Measurements from ENCODE around the gene S100A3. TPM values are rescaled to one million over a fixed set of nuclear protein-coding genes. Genes with fewer than 3 reads are reported as not detected.

The S100A3 gene
- total and polyA plus RNA-seq, 2 of the 8 experiments (the other 6 are each of a cell fraction or from before 2014, with no cell fraction given): 0.26 to 0.47 TPM

DNA sequence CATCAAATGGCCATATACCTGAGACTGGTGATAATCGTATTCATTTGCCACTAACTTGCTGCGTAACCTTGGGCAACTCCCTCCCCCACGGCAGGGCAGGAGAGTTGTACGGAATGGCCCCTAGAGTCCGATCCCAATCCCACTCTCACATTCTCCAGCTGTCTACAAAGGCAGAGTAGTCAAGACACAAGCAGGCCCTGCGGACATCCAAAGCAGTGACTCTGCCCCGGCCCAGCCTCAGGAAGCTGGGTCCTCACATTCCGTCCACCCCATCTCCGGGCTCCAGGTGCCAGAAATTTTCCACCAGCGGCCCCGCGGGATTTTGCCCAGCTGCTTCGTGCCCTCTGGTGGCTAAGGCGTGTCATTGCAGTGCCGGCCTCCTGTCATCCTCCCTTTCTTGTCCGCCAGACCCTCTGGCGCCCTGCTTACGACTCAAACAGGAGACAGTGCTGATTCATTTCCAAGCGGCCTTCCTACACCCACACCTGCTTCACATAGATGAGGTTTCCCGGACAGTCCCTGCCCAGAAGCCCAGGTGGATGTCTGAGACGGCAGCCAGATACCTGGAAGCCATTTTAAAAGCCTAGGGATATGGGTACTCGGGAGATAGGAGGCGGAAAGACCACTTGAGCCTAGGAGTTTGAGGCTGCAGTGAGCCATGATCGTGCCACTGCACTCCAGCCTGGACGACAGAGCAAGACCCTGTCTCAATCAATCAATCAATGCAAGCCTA lies 19.5 kb upstream of the S100A3 start (continued):
- no peak for TF ChIP-seq RBBP5 (IDR thresholded peaks at IDR 0.05; ENCODE audit: borderline replicate concordance, low read depth, low read length)
- 0 out of 3 replicates have a peak, but pooled peaks of 1 of the 2 experiments have one; percentile 31 for TF ChIP-seq POLR2A (IDR thresholded peaks at IDR 0.05; ENCODE audit: control extremely low read depth in 1 of 2, low read depth in 2 of 2, low read length in 2 of 2)
- peak; percentile 65 for TF ChIP-seq BACH1 (IDR thresholded peaks at IDR 0.05; ENCODE audit: low read length)
- TF ChIP-seq CHD1 (IDR thresholded peaks at IDR 0.05; ENCODE audit: low read depth, low read length): no peak
- peak; percentile 42 for TF ChIP-seq YY1 (IDR thresholded peaks at IDR 0.05; ENCODE audit: low read depth, low read length)
- TF ChIP-seq TAF7 (optimal IDR thresholded peaks at IDR 0.05; ENCODE audit: borderline replicate concordance, low read depth, low read length): peak; percentile 58
- TF ChIP-seq, protein P1, sequence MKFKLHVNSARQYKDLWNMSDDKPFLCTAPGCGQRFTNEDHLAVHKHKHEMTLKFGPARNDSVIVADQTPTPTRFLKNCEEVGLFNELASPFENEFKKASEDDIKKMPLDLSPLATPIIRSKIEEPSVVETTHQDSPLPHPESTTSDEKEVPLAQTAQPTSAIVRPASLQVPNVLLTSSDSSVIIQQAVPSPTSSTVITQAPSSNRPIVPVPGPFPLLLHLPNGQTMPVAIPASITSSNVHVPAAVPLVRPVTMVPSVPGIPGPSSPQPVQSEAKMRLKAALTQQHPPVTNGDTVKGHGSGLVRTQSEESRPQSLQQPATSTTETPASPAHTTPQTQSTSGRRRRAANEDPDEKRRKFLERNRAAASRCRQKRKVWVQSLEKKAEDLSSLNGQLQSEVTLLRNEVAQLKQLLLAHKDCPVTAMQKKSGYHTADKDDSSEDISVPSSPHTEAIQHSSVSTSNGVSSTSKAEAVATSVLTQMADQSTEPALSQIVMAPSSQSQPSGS (IDR thresholded peaks at IDR 0.05; ENCODE audit: low read length): peak; percentile 70; the same call in 1 of the 2 replicates
- TF ChIP-seq ASH2L (IDR thresholded peaks at IDR 0.05; ENCODE audit: low read length): no peak
- TF ChIP-seq, protein P2, sequence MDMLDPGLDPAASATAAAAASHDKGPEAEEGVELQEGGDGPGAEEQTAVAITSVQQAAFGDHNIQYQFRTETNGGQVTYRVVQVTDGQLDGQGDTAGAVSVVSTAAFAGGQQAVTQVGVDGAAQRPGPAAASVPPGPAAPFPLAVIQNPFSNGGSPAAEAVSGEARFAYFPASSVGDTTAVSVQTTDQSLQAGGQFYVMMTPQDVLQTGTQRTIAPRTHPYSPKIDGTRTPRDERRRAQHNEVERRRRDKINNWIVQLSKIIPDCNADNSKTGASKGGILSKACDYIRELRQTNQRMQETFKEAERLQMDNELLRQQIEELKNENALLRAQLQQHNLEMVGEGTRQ (IDR thresholded peaks at IDR 0.05; ENCODE audit: low read length): no peak
- no peak for TF ChIP-seq SAP30 (IDR thresholded peaks at IDR 0.05; ENCODE audit: insufficient read depth, insufficient replicate concordance, low read length)
- peak; percentile 85 for TF ChIP-seq CREB1 (IDR thresholded peaks at IDR 0.05)
- TF ChIP-seq TCF12 (IDR thresholded peaks at IDR 0.05; ENCODE audit: low read depth, low read length): peak; percentile 91
- no peak for TF ChIP-seq POLR2AphosphoS5 (IDR thresholded peaks at IDR 0.05; ENCODE audit: low read depth, low read length)
- TF ChIP-seq POU5F1 (IDR thresholded peaks at IDR 0.05; ENCODE audit: low read depth, low read length): no peak
- peak; percentile 73 for TF ChIP-seq TBP (IDR thresholded peaks at IDR 0.05; ENCODE audit: low read depth, low read length)
- TF ChIP-seq EP300 (IDR thresholded peaks at IDR 0.05; ENCODE audit: borderline replicate concordance in 1 of 2, low read depth in 2 of 2, low read length in 2 of 2): peak in 1 of 2 experiments; percentile 63; a peak in 1 of 3 replicates
- TF ChIP-seq, protein P3, sequence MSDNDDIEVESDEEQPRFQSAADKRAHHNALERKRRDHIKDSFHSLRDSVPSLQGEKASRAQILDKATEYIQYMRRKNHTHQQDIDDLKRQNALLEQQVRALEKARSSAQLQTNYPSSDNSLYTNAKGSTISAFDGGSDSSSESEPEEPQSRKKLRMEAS (IDR thresholded peaks at IDR 0.05): peak; percentile 64; the same call in 1 of the 2 replicates
- TF ChIP-seq HDAC2 (IDR thresholded peaks at IDR 0.05; ENCODE audit: borderline replicate concordance in 1 of 2, low read depth in 2 of 2, low read length in 2 of 2): peak; percentile 44 to 51; a peak in 2 of 4 replicates
- no peak for TF ChIP-seq CBX8 (IDR thresholded peaks at IDR 0.05; ENCODE audit: borderline replicate concordance, low read depth, low read length)

All from H1 (cell line).